Measurements from ENCODE around the gene ZNF354B.

Gene ZNF354B

GRCh38 chr5:178883815-178884430 is 24.2 kb downstream of the ZNF354B start:
- no peak for DNase-seq

GRCh38 chr5:178895615-178896571 is 36.1 kb downstream of the ZNF354B start, which contains the start of gene ZFP2:
ZFP2 (plus strand) TSS chr5:178895913; CDS start chr5:178931314, 35,401 bp downstream.
- DNase-seq = peak; percentile 25

GRCh38 chr5:178899289-178899688 is 39.5 kb downstream of the ZNF354B start:
- no peak for DNase-seq

DNA sequence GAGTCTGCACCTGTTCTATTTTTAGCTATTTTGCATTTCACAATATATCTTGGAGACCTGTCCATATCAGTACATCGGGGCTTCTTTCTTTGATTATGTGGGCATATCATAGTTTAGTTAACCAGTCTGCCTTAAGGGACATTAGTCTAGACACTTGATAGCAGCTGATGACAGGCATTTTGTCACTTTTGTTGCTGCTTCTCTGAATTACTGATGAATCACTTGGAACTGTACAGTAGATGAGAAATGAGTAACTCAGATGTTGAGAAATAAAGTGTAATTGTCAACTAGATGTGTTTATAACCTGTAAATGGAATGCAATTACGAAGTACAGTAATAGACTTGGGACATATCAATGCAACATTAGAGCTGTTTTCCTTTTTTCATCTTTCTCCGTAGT is 43.1 kb downstream of the ZNF354B start:
- DNase-seq = no peak

- no peak for DNase-seq
Observed at GRCh38 chr5:178931846-178932760, 72.3 kb downstream of the ZNF354B start.
